Mesenteric fat pad (tissue), 1 donor: ENCODE measurements around the gene DHCR7. TPM values are rescaled to one million over a fixed set of nuclear protein-coding genes. Genes with fewer than 3 reads are reported as not detected.

Experiments used
- DNase-seq: peaks from one replicate; pipeline ENCODE4 v3.0.0-alpha.2; 2020; ENCODE audit warnings: low spot score
- microRNA-seq: library from miRNA; unstranded; fragments of <30 nt; microRNA quantifications from one replicate; pipeline ENCODE4 v1.2.0, GENCODE V29; 2020; ENCODE audit warnings: borderline number of aligned reads
- total RNA-seq: library from RNA; stranded (reverse); fragmentation: NEBNext Ultra II Directional; extraction: Animal tissue kit (Norgen Biotek cat#: 25700); gene quantifications from one replicate; pipeline ENCODE4 v1.2.1, GENCODE V29; 2021
- donor health status: DM: yes; HTN: yes; CAD: no.

The DHCR7 gene
- total RNA-seq, 1 donor from 2014 or later = 26.3 TPM

DNA sequence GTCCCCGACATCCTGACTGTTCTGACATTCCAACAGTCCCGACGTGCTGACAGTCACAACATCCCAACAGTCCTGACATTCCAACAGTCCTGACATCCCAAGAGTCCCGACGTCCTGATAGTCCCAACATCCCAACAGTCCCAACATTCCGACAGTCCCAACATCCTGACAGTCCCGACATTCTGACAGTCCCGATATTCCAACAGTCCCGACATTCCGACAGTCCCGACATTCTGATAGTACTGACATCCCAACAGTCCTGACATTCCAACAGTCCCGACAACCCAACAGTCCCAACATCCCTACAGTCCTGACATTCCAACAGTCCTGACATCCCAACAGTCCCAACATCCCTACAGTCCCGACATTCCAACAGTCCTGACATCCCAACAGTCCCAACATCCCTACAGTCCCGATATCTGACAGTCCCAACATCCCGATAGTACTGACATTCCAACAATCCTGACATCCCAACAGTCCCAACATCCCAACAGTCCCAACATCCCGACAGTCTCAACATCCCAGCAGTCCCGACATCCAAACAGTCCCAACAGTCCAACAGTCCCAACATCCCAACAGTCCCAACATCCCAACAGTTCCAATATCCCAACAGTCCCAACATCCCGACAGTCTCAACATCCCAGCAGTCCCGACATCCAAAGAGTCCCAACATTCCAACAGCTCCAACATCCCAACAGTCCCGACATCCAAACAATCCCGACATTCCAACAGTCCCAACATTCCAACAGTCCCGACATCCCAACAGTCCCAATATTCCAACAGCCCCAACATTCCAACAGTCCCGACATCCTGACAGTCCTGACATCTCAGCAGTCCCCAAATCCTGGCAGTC lies 60.2 kb downstream of the DHCR7 start:
- no peak for DNase-seq

DNA sequence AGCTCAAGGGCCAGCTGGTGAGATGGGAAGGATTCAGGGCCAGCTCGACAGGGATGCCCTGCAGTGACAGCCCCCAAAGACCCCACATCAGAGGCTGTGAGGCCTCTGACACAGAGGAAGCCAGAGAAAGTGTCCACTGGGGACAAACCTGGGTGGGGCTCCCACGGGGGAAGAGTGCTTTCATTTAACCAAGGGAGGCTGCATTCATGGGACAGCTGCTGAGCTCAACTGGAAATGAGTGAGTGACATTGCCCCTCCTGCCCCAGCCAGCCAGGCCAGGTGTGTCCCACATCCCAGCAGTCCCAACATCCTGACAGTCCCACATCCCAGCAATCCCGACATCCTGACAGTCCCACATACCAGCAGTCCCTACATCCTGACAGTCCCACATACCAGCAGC lies 61.0 kb downstream of the DHCR7 start:
- no peak for DNase-seq

DNA sequence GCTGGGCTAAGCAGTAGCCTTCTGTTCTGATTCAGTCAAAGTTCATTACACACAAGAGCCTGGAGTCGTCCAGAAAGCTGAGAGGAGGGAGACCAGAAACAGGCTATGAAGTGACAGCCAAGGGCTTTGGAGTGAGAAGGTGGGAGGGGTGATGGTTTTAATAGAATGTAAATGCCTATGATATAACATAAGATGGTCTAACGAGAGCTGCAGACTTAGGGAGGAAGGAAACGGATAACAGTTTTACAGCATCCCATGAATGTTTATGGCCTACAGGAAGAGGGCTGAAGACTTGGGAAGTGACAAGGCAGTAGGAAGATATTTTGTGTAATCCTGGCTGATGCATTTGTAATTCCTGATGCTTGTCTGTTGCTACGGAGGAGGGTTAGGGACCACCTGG lies 62.0 kb downstream of the DHCR7 start:
- no peak for DNase-seq

DNA sequence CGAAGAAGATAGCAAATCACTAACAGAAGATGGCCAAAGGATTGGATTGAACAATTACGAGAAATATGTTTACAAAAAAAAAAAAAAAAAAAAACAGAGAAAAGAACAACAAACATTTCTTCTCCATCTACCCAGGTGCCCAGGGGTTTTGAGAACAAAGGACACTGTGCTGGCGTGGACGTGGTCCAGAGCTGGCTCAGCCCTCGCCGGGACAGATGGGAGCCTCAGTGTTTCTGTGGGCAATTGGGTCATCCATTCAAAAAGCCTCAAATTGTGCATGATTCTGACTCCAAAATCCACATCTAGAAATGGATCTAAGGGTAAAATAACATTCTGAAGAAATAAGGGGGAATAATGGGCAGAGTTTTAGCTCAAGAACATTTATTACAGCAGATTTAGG lies 63.1 kb downstream of the DHCR7 start:
- no peak for DNase-seq

DNA sequence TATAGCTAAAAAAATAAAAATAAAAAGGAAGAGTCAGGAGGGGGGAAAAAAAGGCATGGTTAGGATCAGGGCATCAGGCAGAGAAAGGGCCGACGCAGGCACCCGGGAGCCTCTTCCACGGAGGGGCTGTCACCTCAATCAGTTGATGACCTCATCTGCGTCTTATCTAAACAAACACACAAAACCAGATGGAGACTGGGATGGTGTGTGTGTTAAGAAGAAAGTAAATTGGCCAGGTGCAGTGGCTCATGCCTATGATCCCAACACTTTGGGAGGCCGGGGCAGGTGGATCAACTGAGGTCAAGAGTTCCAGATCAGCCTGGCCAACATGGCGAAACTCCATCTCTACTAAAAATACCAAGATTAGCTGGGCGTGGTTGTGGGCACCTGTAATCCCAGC lies 63.6 kb downstream of the DHCR7 start:
- no peak for DNase-seq

Small RNA genes lying within 50 kb of the gene (microRNA-seq; reads per million reads assigned to microRNA genes)
- not detected for gene MIR6754

Other genes with a start within 250 kb of the DHCR7 start
- gene SHANK2, start 195.8 kb downstream of the DHCR7 start, total RNA-seq = 2.0 TPM
- 48.0 TPM for gene NADSYN1, start 4.8 kb upstream of the DHCR7 start, total RNA-seq
- gene KRTAP5-7, start 78.9 kb upstream of the DHCR7 start, total RNA-seq = 0.39 TPM
- not detected for gene KRTAP5-8, start 89.6 kb upstream of the DHCR7 start, total RNA-seq
- not detected for gene KRTAP5-9, start 100.0 kb upstream of the DHCR7 start, total RNA-seq
- gene KRTAP5-10, start 117.2 kb upstream of the DHCR7 start, total RNA-seq = not detected
- gene KRTAP5-11, start 134.5 kb upstream of the DHCR7 start, total RNA-seq = not detected